B cell (primary cell): ENCODE data around the gene FAM81A. TPM values are rescaled to one million over a fixed set of nuclear protein-coding genes. Genes with fewer than 3 reads are reported as not detected.

Experiments
- ATAC-seq: fragments of 200-7000 bp; cut with Tn5 transposase; one replicate; pipeline ENCODE4 v1.10.0; 2021; ENCODE audit warnings: low read depth, mild to moderate bottlenecking, moderate number of reproducible peaks, moderate library complexity
- CTCF ChIA-PET: fragments of 350-600 bp; sonication (Branson Sonifier 250); formaldehyde crosslinking; loops from one replicate; lab custom pipeline; 2021; ENCODE audit warnings: antibody characterized with exemption, inconsistent platforms; lab: Charles Lee
- POLR2A ChIA-PET: fragments of 350-600 bp; sonication (Branson Sonifier 250); formaldehyde crosslinking; loops from one replicate; lab custom pipeline; 2021; ENCODE audit warnings: antibody characterized with exemption; lab: Charles Lee
- DNase-seq: peaks from one replicate; pipeline ENCODE4 v3.0.0; 2013
- H2AFZ ChIP-seq: 2 replicates; pipeline ENCODE4 v1.6.1; 2012; ENCODE audit warnings: mild to moderate bottlenecking, low read depth, low read length; ENCODE audit not compliant: insufficient read depth, poor library complexity, severe bottlenecking
- H3K27ac ChIP-seq, 2 donors: 1 replicate in 1 of 2; 2 replicates in 1 of 2; pipeline ENCODE4 v1.5.1; 2012 to 2013; ENCODE audit warnings: low read length in 2 of 2, mild to moderate bottlenecking in 2 of 2, moderate library complexity in 1 of 2
- H3K27me3 ChIP-seq, 4 experiments: fragments of 200-600 bp in 1 of 4; sonication (generic) in 1 of 4; replicated peaks in 1 of 4; 1 replicate in 2 of 4; 2 replicates in 2 of 4; pipeline versions ENCODE4 v1.6.1 to v1.7.0; 2013 to 2016; ENCODE audit warnings: low read length in 3 of 4, mild to moderate bottlenecking in 2 of 4, mixed read lengths in 1 of 4, moderate library complexity in 1 of 4; ENCODE audit not compliant: insufficient read depth in 4 of 4, control insufficient read depth in 3 of 4; ENCODE audit errors: control extremely low read depth in 1 of 4
- H3K36me3 ChIP-seq, 2 experiments: replicated peaks in 1 of 2; 1 replicate in 1 of 2; 2 replicates in 1 of 2; pipeline versions ENCODE4 v1.6.1 to v1.7.1; 2013; ENCODE audit warnings: low read length in 1 of 2; ENCODE audit not compliant: insufficient read depth in 2 of 2, control insufficient read depth in 1 of 2; ENCODE audit errors: control extremely low read depth in 1 of 2, extremely low read depth in 1 of 2
- H3K4me1 ChIP-seq, 2 donors: fragments of 200-600 bp in 1 of 2; sonication (generic) in 1 of 2; 1 replicate in 1 of 2; 2 replicates in 1 of 2; pipeline versions ENCODE4 v1.5.1 to v1.6.1; 2013 to 2017; ENCODE audit warnings: low read length in 2 of 2; ENCODE audit not compliant: control insufficient read depth in 2 of 2, insufficient read depth in 2 of 2
- H3K4me2 ChIP-seq: replicated peaks from 2 replicates; pipeline ENCODE3; 2012; ENCODE audit warnings: mild to moderate bottlenecking, low read depth, low read length; ENCODE audit not compliant: poor library complexity, severe bottlenecking
- H3K4me3 ChIP-seq, 5 experiments: fragments of 200-600 bp in 1 of 5; sonication (generic) in 1 of 5; 1 replicate in 3 of 5; 2 replicates in 2 of 5; pipeline versions ENCODE4 v1.5.1 to v1.7.0; 2011 to 2016; ENCODE audit warnings: low read length in 4 of 5, mild to moderate bottlenecking in 4 of 5, low read depth in 2 of 5, control low read depth in 1 of 5, moderate library complexity in 1 of 5; ENCODE audit not compliant: insufficient read depth in 1 of 5; ENCODE audit errors: control extremely low read depth in 1 of 5, extremely low read depth in 1 of 5
- H3K79me2 ChIP-seq: fragments of 200-600 bp; sonication (generic); one replicate; pipeline ENCODE4 v1.6.0; 2016; ENCODE audit warnings: low read length; ENCODE audit not compliant: control insufficient read depth, insufficient read depth
- H3K9ac ChIP-seq: fragments of 200-600 bp; sonication (generic); 2 replicates; pipeline ENCODE4 v1.6.1; 2017; ENCODE audit warnings: mild to moderate bottlenecking, low read length, moderate library complexity
- H3K9me3 ChIP-seq, 3 donors: one replicate each; pipeline versions ENCODE4 v1.6.1 to v1.7.1; 2013; ENCODE audit warnings: low read length in 2 of 3; ENCODE audit not compliant: control insufficient read depth in 2 of 3, insufficient read depth in 1 of 3; ENCODE audit errors: control extremely low read depth in 1 of 3
- H4K20me1 ChIP-seq: 2 replicates; pipeline ENCODE4 v1.6.0; 2012; ENCODE audit warnings: mild to moderate bottlenecking, low read length; ENCODE audit not compliant: insufficient read depth, control insufficient read depth, poor library complexity, severe bottlenecking
- H3K27ac Mint-ChIP-seq: one replicate; pipeline ENCODE4 v1.8.0; 2021; ENCODE audit warnings: mixed read lengths
- H3K27me3 Mint-ChIP-seq: one replicate; pipeline ENCODE4 v1.8.0; 2021; ENCODE audit warnings: mixed read lengths
- H3K4me1 Mint-ChIP-seq: one replicate; pipeline ENCODE4 v1.8.0; 2021; ENCODE audit warnings: mixed read lengths
- H3K4me3 Mint-ChIP-seq: one replicate; pipeline ENCODE4 v1.8.0; 2021; ENCODE audit warnings: mixed read lengths
- H3K9me3 Mint-ChIP-seq: one replicate; pipeline ENCODE4 v1.8.0; 2022; ENCODE audit warnings: mixed read lengths; ENCODE audit not compliant: insufficient read depth
- CTCF ChIP-seq: fragments of 200-600 bp; IDR thresholded peaks from one replicate; pipeline ENCODE4 v1.8.0; 2022; ENCODE audit warnings: antibody characterized with exemption, mild to moderate bottlenecking
- EZH2 ChIP-seq: IDR thresholded peaks from 2 replicates; pipeline ENCODE4 v1.6.1; 2012; ENCODE audit warnings: borderline replicate concordance, low read depth, mild to moderate bottlenecking, moderate library complexity, low read length; ENCODE audit not compliant: insufficient read depth, poor library complexity, severe bottlenecking
- WGBS: methylation state at CpG from one replicate; pipeline ENCODE4 v1.1.5; 2013; ENCODE audit warnings: missing lambda C conversion rate; ENCODE audit not compliant: insufficient coverage; 5-methylcytosine and 5-hydroxymethylcytosine counted together
- intact Hi-C: fragments of 100-400 bp; cut with micrococcal nuclease; formaldehyde crosslinking; loops from one replicate; pipeline ENCODE4 v1.10.0; 2022
- polyA plus RNA-seq: library from polyadenylated mRNA; depleted of rRNA; stranded (reverse); fragments of >200 nt; gene quantifications from 2 replicates; pipeline ENCODE4 v1.2.3, GENCODE V29; 2012
- total RNA-seq, 2 donors: library from RNA; stranded (reverse); fragments of 120-200 nt in 1 of 2; gene quantifications; 1 replicate in 1 of 2; 2 replicates in 1 of 2; pipeline versions ENCODE4 v1.2.3 to v1.2.4, GENCODE V29; 2013 to 2022

Gene FAM81A
- total and polyA plus RNA-seq, 2 donors (not counting 1 experiment from before 2014, with no cell fraction given): 2.0 to 3.9 TPM

GRCh38 chr15:59550530-59550929, 112.5 kb downstream of the FAM81A start:
- H3K27me3 Mint-ChIP-seq: no peaks in the 10 kb centered on the region

GRCh38 chr15:59550956-59551355, 113.0 kb downstream of the FAM81A start:
- Mint-ChIP-seq H3K27me3 (no peaks in the 10 kb centered on the region), H3K27ac (no peak overlapping the region), H3K4me1 (no peaks in the 10 kb centered on the region), H3K4me3 (no peak overlapping the region), H3K9me3 (no peaks in the 10 kb centered on the region)
- Histone ChIP-seq H3K27me3 (no peaks in the 10 kb centered on the region), H2AFZ (no peak overlapping the region), H3K4me2 (no peak overlapping the region), H4K20me1 (no peaks in the 10 kb centered on the region), H3K27ac (no peak overlapping the region), H3K9me3 (no peaks in the 10 kb centered on the region), H3K36me3 (no peaks in the 10 kb centered on the region), H3K4me3 (no peak overlapping the region), H3K4me1 (no peaks in the 10 kb centered on the region), H3K79me2 (no peaks in the 10 kb centered on the region), H3K9ac (no peak overlapping the region)
- POLR2A ChIA-PET: no interaction called here
- CTCF ChIA-PET: interaction anchor here (1.1 kb wide), 1 partner anchor 18 kb away, joined by 3 read pairs; no protein-coding TSS in a partner anchor
- 89% methylated on average over 1 of the region's 3 CpGs for WGBS
- TF ChIP-seq EZH2 (no peak), CTCF (no peak)
- ATAC-seq (no peak), DNase-seq (no peak)
- intact Hi-C loops: no loop called here

More at GRCh38 chr15:59550530-59550929, 112.5 kb downstream of the FAM81A start:
- Histone ChIP-seq H3K4me1 (no peaks in the 10 kb centered on the region), H3K79me2 (no peaks in the 10 kb centered on the region), H3K9me3 (no peaks in the 10 kb centered on the region), H3K36me3 (no peaks in the 10 kb centered on the region), H3K9ac (no peak overlapping the region), H3K4me3 (no peak overlapping the region), H3K27ac (no peak overlapping the region), H4K20me1 (no peaks in the 10 kb centered on the region), H3K4me2 (no peak overlapping the region), H3K27me3 (no peaks in the 10 kb centered on the region), H2AFZ (no peak overlapping the region)
- ChIA-PET POLR2A (no interaction called here), CTCF (no interaction called here)
- ATAC-seq (no peak), DNase-seq (no peak)
- Mint-ChIP-seq H3K4me3 (no peak overlapping the region), H3K4me1 (no peaks in the 10 kb centered on the region), H3K9me3 (no peaks in the 10 kb centered on the region), H3K27ac (no peak overlapping the region)
- intact Hi-C loops: no loop called here
- TF ChIP-seq CTCF (no peak), EZH2 (no peak)
- 43% methylated on average over 1 of the region's 1 CpG for WGBS
